ENCODE measurements around the gene ADGRL3. TPM values are rescaled to one million over a fixed set of nuclear protein-coding genes. Genes with fewer than 3 reads are reported as not detected.

The ADGRL3 gene
- total RNA-seq, result 1 to 10 TPM in 2 of 4 donors, under 1 TPM in 2; 0.19 to 7.8 (median 1.3) TPM

- no peak for DNase-seq
- H3K27me3 ChIP-seq, result peaks cover 0 to 76% (median 8%) of the 10 kb centered on the region in 4 donors
Measured at GRCh38 chr4:61200187-61200915, at the start of gene ADGRL3. ADGRL3 (plus strand) TSS chr4:61200326.

DNA sequence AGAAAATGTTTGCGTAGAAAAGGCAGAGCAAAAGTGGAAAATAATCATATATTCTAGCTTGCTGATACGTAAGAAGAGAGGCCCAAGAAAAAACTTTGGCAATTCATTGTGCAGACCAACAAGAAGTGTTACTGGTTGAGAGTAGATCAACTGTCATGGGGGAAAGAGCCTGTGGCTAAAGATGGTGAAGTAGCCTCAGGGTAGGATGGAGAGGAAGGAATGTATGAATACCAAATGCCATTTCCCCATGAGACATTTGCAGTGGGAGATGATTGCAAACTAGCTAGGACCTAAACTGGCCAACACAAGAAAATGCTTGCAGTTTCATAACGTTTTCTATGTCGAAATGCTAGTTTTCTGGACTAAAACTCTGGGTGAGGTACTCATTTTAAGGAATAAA is 47.7 kb upstream of the ADGRL3 start:
- Histone ChIP-seq H3K36me3 (no peaks in the 10 kb centered on the region), H3K4me1 (no peaks in the 10 kb centered on the region), H3K4me3 (no peak overlapping the region), H3K27me3 (no peaks in the 10 kb centered on the region), H3K9me3 (no peaks in the 10 kb centered on the region), H3K27ac (no peak overlapping the region)
- DNase-seq, result no peak
- intact Hi-C loops (cut with DNase I), result no loop called here
- no peak for TF ChIP-seq CTCF (IDR thresholded peaks at IDR 0.05)
- no peak for TF ChIP-seq POLR2A (IDR thresholded peaks at IDR 0.05)
- 80 to 84% methylated on average over 4 of the region's 4 CpGs for WGBS, 2 donors

More at GRCh38 chr4:61200187-61200915, at the start of gene ADGRL3:
- H3K4me3 ChIP-seq, result peak within 1 kb of the TSS; percentile 39 to 70 (median 52)
- intact Hi-C loops (cut with DNase I), result no loop called here
- H3K9me3 ChIP-seq, result no peaks in the 10 kb centered on the region
- 15 to 16% methylated on average over 29 to 37 of the region's 92 CpGs for WGBS, 2 donors
- H3K36me3 ChIP-seq, result no peaks in the 10 kb centered on the region
- TF ChIP-seq POLR2A (IDR thresholded peaks at IDR 0.05) (no peak), CTCF (IDR thresholded peaks at IDR 0.05) (no peak)
- peaks cover 6 to 38% (median 26%) of the 10 kb centered on the region in 3 donors for H3K4me1 ChIP-seq
- H3K27ac ChIP-seq, result peak within 1 kb of the TSS in 1 of 4 donors; percentile 47

GRCh38 chr4:61160478-61160877 is 39.6 kb upstream of the ADGRL3 start:
- H3K36me3 ChIP-seq, result no peaks in the 10 kb centered on the region
- TF ChIP-seq CTCF (IDR thresholded peaks at IDR 0.05) (no peak), POLR2A (IDR thresholded peaks at IDR 0.05) (no peak)
- H3K4me3 ChIP-seq, result no peak overlapping the region
- H3K4me1 ChIP-seq, result no peaks in the 10 kb centered on the region
- intact Hi-C loops (cut with DNase I), result no loop called here
- DNase-seq, result no peak
- 82 to 85% methylated on average over 2 of the region's 2 CpGs for WGBS, 2 donors
- H3K9me3 ChIP-seq, result no peaks in the 10 kb centered on the region
- H3K27me3 ChIP-seq, result no peaks in the 10 kb centered on the region
- no peak overlapping the region for H3K27ac ChIP-seq

DNA sequence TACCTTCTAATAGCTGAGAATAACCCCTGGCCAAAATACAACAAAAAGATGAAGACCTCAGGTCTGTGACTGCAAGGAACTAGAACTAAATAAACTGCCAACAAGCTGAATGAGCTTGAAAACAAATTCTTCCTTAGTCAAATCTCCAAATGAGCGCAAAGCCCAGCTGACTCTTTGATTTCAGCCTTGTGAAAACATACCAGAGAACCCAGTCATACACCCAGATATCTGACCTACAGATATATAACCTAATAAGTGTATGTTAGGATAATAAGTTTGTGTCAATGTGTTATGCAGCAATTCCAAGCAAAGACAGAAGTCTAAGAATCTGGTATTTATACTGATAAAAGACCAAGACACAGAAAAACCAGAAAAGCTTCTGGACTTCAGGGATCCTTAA is 38.0 kb upstream of the ADGRL3 start:
- no peaks in the 10 kb centered on the region for H3K4me1 ChIP-seq
- DNase-seq, result no peak

More for the DNA sequence above, 38.0 kb upstream of the ADGRL3 start:
- no peak for TF ChIP-seq POLR2A (IDR thresholded peaks at IDR 0.05)
- TF ChIP-seq CTCF (IDR thresholded peaks at IDR 0.05), result no peak
- no peaks in the 10 kb centered on the region for H3K9me3 ChIP-seq
- H3K27me3 ChIP-seq, result no peaks in the 10 kb centered on the region
- no peaks in the 10 kb centered on the region for H3K36me3 ChIP-seq
- H3K4me3 ChIP-seq, result no peak overlapping the region
- 53 to 83% methylated on average over 1 of the region's 1 CpG for WGBS, 2 donors
- intact Hi-C loops (cut with DNase I), result no loop called here
- no peak overlapping the region for H3K27ac ChIP-seq
